Measurements from ENCODE around the gene HDAC4.

HDAC4 gene

GRCh38 chr2:239065962-239066361 is 334.9 kb downstream of the HDAC4 start:
- TF ChIP-seq CTCF (conservative IDR thresholded peaks at IDR 0.05; ENCODE audit: low read depth, low read length): peak; percentile 12
- peak; percentile 60 for DNase-seq (ENCODE audit: low read depth)
- H3K4me3 ChIP-seq (ENCODE audit: low read depth, low read length): no peak overlapping the region

GRCh38 chr2:239065537-239065936 is 335.3 kb downstream of the HDAC4 start:
- H3K4me3 ChIP-seq (ENCODE audit: low read depth, low read length): no peak overlapping the region
- no peak for DNase-seq (ENCODE audit: low read depth)
- TF ChIP-seq CTCF (conservative IDR thresholded peaks at IDR 0.05; ENCODE audit: low read depth, low read length): no peak

GRCh38 chr2:239064891-239065290 is 335.9 kb downstream of the HDAC4 start:
- no peak for DNase-seq (ENCODE audit: low read depth)
- no peak for TF ChIP-seq CTCF (conservative IDR thresholded peaks at IDR 0.05; ENCODE audit: low read depth, low read length)
- H3K4me3 ChIP-seq (ENCODE audit: low read depth, low read length): no peak overlapping the region

GRCh38 chr2:239064253-239064652 is 336.6 kb downstream of the HDAC4 start:
- no peak for DNase-seq (ENCODE audit: low read depth)
- TF ChIP-seq CTCF (conservative IDR thresholded peaks at IDR 0.05; ENCODE audit: low read depth, low read length): no peak
- H3K4me3 ChIP-seq (ENCODE audit: low read depth, low read length): no peak overlapping the region

GRCh38 chr2:239062743-239063142 is 338.1 kb downstream of the HDAC4 start:
- TF ChIP-seq CTCF (conservative IDR thresholded peaks at IDR 0.05; ENCODE audit: low read depth, low read length): no peak
- no peak for DNase-seq (ENCODE audit: low read depth)

GRCh38 chr2:239061824-239062570 is 338.8 kb downstream of the HDAC4 start:
- no peak for TF ChIP-seq CTCF (conservative IDR thresholded peaks at IDR 0.05; ENCODE audit: low read depth, low read length)
- no peak for DNase-seq (ENCODE audit: low read depth)
- no peak overlapping the region for H3K4me3 ChIP-seq (ENCODE audit: low read depth, low read length)

More at GRCh38 chr2:239062743-239063142, 338.1 kb downstream of the HDAC4 start:
- H3K4me3 ChIP-seq (ENCODE audit: low read depth, low read length): no peak overlapping the region

- no peak for TF ChIP-seq CTCF (conservative IDR thresholded peaks at IDR 0.05; ENCODE audit: low read depth, low read length)
- no peak for DNase-seq (ENCODE audit: low read depth)
- H3K4me3 ChIP-seq (ENCODE audit: low read depth, low read length): no peak overlapping the region
These were observed 339.6 kb downstream of the HDAC4 start for GRCh38 chr2:239061121-239061666.

All from choroid plexus epithelial cell (primary cell).